H1 (cell line): Measurements from ENCODE around the gene DIS3. TPM values are rescaled to one million over a fixed set of nuclear protein-coding genes. Genes with fewer than 3 reads are reported as not detected.

Experiments used
- KDM4A ChIP-seq: IDR thresholded peaks from one replicate; pipeline ENCODE4 v1.7.1; 2012; ENCODE audit warnings: low read depth, mild to moderate bottlenecking, moderate library complexity, low read length, inconsistent platforms; ENCODE audit not compliant: severe bottlenecking
- polyA plus RNA-seq, 7 experiments: library from polyadenylated mRNA; depleted of rRNA in 3 of 7; stranded (reverse) in 5 of 7; unstranded in 2 of 7; fragments of >200 nt in 5 of 7; fragments of 200-250 nt in 2 of 7; gene quantifications; 1 replicate in 5 of 7; 2 replicates in 1 of 7; 4 replicates in 1 of 7; pipeline versions ENCODE4 v1.2.1 to v1.2.3, GENCODE V29; 2011 to 2013; ENCODE audit warnings: missing spikeins in 2 of 7, mixed read lengths in 2 of 7
- total RNA-seq: library from RNA; stranded (reverse); fragmentation: NEBNext Ultra II Directional; extraction: Animal tissue kit (Norgen Biotek cat#: 25700); gene quantifications from 2 replicates; pipeline ENCODE4 v1.2.1, GENCODE V29; 2021

The DIS3 gene
- total and polyA plus RNA-seq, 2 of the 8 experiments (the other 6 are each of a cell fraction or from before 2014, with no cell fraction given), result 10.8 to 39.9 TPM

- no peak for TF ChIP-seq KDM4A
Observed at GRCh38 chr13:72774019-72774418, 7.7 kb downstream of the DIS3 start (continued).
